ENCODE results near the gene NIPA2.

The NIPA2 gene

GRCh38 chr15:22903961-22904534 lies 65.6 kb downstream of the NIPA2 start:
- DNase-seq = no peak

DNA sequence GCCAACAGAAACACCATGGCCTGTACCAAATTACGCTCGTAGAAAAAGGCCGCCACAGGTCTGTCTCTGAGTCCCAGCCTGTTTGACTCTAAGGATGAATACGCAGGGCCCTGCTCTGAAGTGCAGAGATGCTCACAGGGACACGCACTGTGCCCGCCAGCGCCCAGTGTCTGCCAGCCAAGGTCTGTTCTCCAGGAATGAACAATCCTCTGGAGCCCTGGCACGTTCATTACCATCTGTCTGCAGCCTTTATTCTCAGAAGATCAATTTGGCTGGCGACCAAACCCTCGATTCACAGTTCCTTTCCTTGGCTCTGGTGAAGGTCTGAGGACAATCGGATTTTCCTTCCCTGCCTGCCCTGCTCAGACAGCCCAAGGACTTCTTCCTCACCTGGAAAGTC lies 66.3 kb downstream of the NIPA2 start:
- no peak for DNase-seq

- DNase-seq = no peak
Measured at GRCh38 chr15:22907161-22907950, 68.9 kb downstream of the NIPA2 start.

GRCh38 chr15:22908830-22909229 lies 70.4 kb downstream of the NIPA2 start:
- no peak for DNase-seq

DNA sequence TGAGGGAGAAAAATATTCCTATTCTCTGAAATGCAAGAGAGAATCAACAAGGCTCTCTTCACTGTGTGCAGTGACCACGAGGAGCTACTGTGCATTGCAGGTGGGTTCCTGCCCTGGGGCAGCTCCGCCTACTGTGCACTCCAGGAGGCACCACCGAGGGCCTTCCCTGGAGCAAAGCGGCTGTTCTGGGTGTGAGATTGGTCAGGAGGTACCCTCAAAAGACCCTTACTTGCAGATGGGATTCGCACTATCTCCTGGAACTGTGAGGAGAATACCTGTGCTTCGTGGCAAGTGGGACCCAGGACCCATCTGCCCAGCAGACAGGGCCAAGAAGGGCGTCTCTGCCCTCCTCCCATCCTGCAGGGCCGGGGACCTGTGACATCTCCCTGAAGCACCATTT lies 72.8 kb downstream of the NIPA2 start:
- DNase-seq = no peak

GRCh38 chr15:22912256-22912655 lies 73.8 kb downstream of the NIPA2 start:
- DNase-seq = no peak

- no peak for DNase-seq
Measured at GRCh38 chr15:22913646-22914380, 75.3 kb downstream of the NIPA2 start.

DNA sequence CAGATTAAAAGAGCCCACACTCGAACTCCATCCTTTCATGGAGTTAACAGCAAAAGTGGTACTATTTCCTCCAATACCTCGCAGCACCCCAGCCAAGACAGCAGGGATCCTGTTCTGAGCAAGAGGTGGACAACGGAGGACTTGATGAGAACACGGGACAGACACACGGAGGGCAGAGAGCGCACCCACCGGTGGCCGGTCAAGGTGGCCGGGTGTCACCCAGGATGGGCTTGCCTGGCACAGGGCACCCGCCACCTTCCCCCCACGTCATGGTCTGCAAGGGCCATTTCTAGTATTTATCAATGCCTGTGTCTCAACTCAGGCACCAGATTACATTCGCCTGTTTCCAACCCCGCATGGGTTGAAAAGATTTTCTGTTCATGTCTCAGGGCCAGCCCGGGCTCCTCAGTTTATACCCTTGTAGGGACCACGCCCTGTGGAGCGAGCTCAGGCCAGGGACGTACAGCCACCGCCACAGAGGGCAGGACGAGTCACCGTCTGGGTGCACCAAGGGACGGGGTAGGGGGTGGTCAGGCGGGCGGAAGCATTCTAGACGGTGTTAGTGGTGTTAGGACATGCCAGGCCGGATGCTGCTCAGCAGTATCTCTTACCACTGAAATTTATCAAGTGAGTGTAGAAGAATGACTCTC lies 77.5 kb downstream of the NIPA2 start:
- no peak for DNase-seq

DNA sequence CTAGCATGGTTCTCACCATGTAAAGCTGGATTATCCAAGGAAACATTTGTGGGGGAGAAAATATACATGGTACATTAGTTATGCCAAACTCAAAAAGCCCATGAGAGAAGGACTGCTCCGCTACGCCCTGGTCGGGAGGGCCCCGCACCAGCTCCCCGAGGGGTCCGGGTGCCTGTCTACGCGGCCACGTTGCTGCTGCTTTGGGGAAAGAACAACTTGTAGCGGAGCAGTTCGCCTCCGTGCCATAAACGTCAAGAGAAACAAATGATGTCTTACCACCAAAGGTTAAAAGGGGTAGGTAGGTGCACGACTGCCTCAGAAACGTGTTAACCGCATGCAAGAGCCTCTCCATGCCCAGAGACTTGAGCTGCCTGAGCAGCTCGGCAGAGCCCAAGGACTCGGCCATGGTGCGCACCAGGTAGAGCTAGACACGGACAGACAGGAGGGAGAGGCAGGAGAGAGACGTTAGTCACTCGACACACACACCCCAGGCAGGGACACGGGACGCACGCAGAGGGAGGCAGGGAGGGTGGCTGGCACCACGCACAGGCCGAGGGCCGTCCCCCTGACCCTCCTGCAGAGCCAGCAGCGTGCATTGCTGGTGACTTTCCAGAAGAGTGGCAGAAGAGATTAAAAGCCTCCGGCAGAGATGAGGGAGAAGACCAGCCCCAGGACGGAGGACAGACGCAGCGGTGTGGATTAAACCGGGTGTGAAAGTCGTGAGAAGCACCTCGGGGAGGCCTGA lies 78.3 kb downstream of the NIPA2 start:
- no peak for DNase-seq

- no peak for DNase-seq
Measured at GRCh38 chr15:22917556-22917955, 79.1 kb downstream of the NIPA2 start.

All from NCI-H226 (cell line).